MCF 10A (cell line): Measurements from ENCODE around the gene SLC25A3. TPM values are rescaled to one million over a fixed set of nuclear protein-coding genes. Genes with fewer than 3 reads are reported as not detected.

Source experiments
- BruUV-seq: library from RNA; stranded (reverse); fragments of 400-500 nt; replicated peaks from 2 replicates; lab custom pipeline; 2021; lab: Mats Ljungman, UMichigan
- CTCF ChIA-PET: fragments of 300-600 bp; sonication (Branson Sonifier 250); formaldehyde crosslinking; extraction: SDS; loops from one replicate; lab custom pipeline; 2021; ENCODE audit warnings: antibody characterized with exemption, inconsistent platforms; lab: Yijun Ruan, JAX
- POLR2A ChIA-PET: fragments of 300-600, 350-650 bp; sonication (Branson Sonifier 250); formaldehyde crosslinking; extraction: SDS; loops from one replicate; lab custom pipeline; 2020; ENCODE audit warnings: antibody characterized with exemption, inconsistent platforms; lab: Yijun Ruan, JAX
- DNase-seq: peaks from one replicate; pipeline ENCODE4 v3.0.0-alpha.2; 2018; ENCODE audit not compliant: unreplicated experiment
- H3K27ac Mint-ChIP-seq: one replicate; pipeline ENCODE4 v1.8.0; 2022; ENCODE audit warnings: mild to moderate bottlenecking, low read depth, mixed read lengths; ENCODE audit not compliant: unreplicated experiment
- H3K27me3 Mint-ChIP-seq: one replicate; pipeline ENCODE4 v1.8.0; 2022; ENCODE audit warnings: mixed read lengths; ENCODE audit not compliant: insufficient read depth, unreplicated experiment
- H3K36me3 Mint-ChIP-seq: one replicate; pipeline ENCODE4 v1.8.0; 2022; ENCODE audit warnings: mild to moderate bottlenecking, moderate library complexity, mixed read lengths; ENCODE audit not compliant: insufficient read depth, unreplicated experiment
- H3K4me1 Mint-ChIP-seq: one replicate; pipeline ENCODE4 v1.8.0; 2022; ENCODE audit warnings: mixed read lengths; ENCODE audit not compliant: insufficient read depth, unreplicated experiment
- H3K4me3 Mint-ChIP-seq: one replicate; pipeline ENCODE4 v1.8.0; 2022; ENCODE audit warnings: mild to moderate bottlenecking, moderate library complexity, mixed read lengths; ENCODE audit not compliant: unreplicated experiment
- H3K9me3 Mint-ChIP-seq: one replicate; pipeline ENCODE4 v1.8.0; 2022; ENCODE audit warnings: mixed read lengths; ENCODE audit not compliant: unreplicated experiment
- intact Hi-C: fragments of 100-400 bp; cut with micrococcal nuclease; formaldehyde crosslinking; loops from 2 replicates; pipeline ENCODE4 v1.14.1; 2022
- total RNA-seq: library from RNA; stranded (reverse); gene quantifications from 2 replicates; pipeline ENCODE4 v1.2.3, GENCODE V29; 2022
- TF ChIP-seq, protein P1 (sequence below): fragments of 200-600 bp; IDR thresholded peaks from one replicate; pipeline ENCODE4 v1.8.0; 2022; ENCODE audit warnings: antibody characterized with exemption, mild to moderate bottlenecking; ENCODE audit not compliant: unreplicated experiment

SLC25A3 gene
- total RNA-seq, 1 experiment from 2014 or later = 694 TPM

DNA sequence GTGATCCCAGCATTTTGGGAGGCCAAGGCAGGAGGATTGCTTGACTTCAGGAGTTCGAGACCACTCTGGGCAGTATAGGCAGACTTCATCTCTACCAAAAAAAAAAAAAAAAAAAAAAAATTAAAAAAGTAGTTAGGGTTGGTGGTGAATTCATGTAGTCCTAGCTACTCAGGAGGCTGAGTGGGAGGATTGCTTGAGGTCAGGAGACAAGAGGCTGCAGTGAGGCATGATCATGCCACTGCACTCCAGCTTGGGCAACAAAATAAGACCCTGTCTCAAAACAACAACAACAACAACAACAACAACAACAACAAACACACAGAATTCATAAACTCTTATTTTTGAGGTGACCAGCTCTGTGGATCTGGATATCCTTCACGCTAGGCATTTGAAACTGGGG lies 17.1 kb downstream of the SLC25A3 start:
- TF ChIP-seq, protein P1, sequence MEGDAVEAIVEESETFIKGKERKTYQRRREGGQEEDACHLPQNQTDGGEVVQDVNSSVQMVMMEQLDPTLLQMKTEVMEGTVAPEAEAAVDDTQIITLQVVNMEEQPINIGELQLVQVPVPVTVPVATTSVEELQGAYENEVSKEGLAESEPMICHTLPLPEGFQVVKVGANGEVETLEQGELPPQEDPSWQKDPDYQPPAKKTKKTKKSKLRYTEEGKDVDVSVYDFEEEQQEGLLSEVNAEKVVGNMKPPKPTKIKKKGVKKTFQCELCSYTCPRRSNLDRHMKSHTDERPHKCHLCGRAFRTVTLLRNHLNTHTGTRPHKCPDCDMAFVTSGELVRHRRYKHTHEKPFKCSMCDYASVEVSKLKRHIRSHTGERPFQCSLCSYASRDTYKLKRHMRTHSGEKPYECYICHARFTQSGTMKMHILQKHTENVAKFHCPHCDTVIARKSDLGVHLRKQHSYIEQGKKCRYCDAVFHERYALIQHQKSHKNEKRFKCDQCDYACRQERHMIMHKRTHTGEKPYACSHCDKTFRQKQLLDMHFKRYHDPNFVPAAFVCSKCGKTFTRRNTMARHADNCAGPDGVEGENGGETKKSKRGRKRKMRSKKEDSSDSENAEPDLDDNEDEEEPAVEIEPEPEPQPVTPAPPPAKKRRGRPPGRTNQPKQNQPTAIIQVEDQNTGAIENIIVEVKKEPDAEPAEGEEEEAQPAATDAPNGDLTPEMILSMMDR = no peak
- Mint-ChIP-seq H3K36me3 (no peaks in the 10 kb centered on the region), H3K4me1 (no peaks in the 10 kb centered on the region), H3K9me3 (no peaks in the 10 kb centered on the region), H3K4me3 (no peak overlapping the region), H3K27me3 (no peaks in the 10 kb centered on the region), H3K27ac (no peak overlapping the region)
- intact Hi-C loops = no loop called here
- POLR2A ChIA-PET = interaction anchor here (0.6 to 5.1 kb wide), 5 partner anchors 11 to 57 kb away, joined by 3 to 37 read pairs (median 3); partner anchors contain the start of gene SLC25A3
- BruUV-seq = no TSS peak
- CTCF ChIA-PET = interaction anchor here (1.3 to 1.5 kb wide), 2 partner anchors 16 to 26 kb away, joined by 4 read pairs; no protein-coding TSS in a partner anchor
- no peak for DNase-seq

GRCh38 chr12:98612696-98613334 lies 19.3 kb downstream of the SLC25A3 start:
- intact Hi-C loops = no loop called here
- Mint-ChIP-seq H3K27ac (no peak overlapping the region), H3K9me3 (no peaks in the 10 kb centered on the region), H3K4me3 (no peak overlapping the region), H3K36me3 (no peaks in the 10 kb centered on the region), H3K27me3 (no peaks in the 10 kb centered on the region), H3K4me1 (no peaks in the 10 kb centered on the region)
- ChIA-PET POLR2A (interaction anchor here (1.4 to 3.5 kb wide), 2 partner anchors 10 to 19 kb away, joined by 3 to 13 read pairs; partner anchors contain the start of gene SLC25A3), CTCF (no interaction called here)
- BruUV-seq = no TSS peak
- DNase-seq = no peak
- TF ChIP-seq, protein P1 = no peak

DNA sequence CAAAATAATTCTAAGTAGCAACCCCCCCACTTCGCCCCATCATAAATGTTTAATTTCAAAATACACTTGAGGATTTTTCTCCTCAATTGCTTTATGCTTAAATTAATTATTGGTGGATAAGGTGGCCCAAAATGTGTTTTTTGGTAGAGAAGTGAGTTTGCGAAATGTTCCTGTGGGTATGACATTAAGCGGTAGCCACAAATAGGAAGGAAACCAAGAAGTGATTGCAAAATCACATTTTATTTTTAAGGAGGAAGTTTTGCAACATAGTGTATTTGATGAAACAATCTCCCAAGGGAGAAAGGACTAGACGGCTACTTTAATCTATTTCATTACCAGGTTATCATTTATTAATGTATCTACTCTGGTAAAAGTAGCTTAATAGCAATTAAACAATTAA lies 25.5 kb downstream of the SLC25A3 start:
- Mint-ChIP-seq H3K27ac (no peak overlapping the region), H3K9me3 (no peaks in the 10 kb centered on the region), H3K4me1 (peaks cover 6% of the 10 kb centered on the region), H3K27me3 (no peaks in the 10 kb centered on the region), H3K4me3 (no peak overlapping the region), H3K36me3 (no peaks in the 10 kb centered on the region)
- ChIA-PET POLR2A (interaction anchor here (0.9 to 3.0 kb wide), 5 partner anchors 9 to 32 kb away, joined by 3 to 21 read pairs (median 3); partner anchors contain the start of genes IKBIP and SLC25A3), CTCF (interaction anchor here (0.5 to 1.6 kb wide), 3 partner anchors 25 to 1682 kb away, joined by 3 to 4 read pairs (median 3); no protein-coding TSS in a partner anchor)
- intact Hi-C loops = no loop called here
- peak; percentile 71 for DNase-seq
- TF ChIP-seq, protein P1 = no peak
- BruUV-seq = no TSS peak

DNA sequence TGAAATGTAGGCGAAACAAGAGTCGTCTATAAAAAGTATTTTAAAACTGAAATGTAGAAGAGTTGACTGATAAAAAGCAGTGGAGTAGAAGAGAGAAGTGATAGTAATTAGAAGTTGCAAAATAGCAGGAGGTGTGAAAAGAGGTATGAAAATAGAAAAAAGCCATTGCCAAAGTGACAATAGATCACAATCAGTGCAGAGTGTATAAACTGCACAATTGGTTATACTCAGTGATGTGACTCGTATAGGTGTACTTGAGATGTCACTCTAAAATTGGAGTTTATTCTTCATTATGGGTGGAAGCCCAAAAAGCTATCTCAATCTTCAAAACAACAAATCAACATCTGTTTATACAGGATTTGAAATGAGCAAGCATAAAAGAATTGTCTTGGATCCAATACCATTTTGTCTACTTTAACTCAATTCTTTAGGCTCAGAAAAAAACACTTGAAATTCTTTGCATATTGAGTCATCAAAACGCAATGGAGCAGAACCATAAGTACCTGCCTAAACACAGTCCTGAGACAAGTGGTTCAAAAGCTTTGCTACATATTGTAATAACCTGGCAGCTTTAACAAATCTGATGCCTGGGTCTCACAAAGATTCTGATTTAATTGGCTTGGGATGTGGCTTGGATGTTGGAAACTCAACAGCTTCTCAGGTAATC lies 42.3 kb downstream of the SLC25A3 start:
- intact Hi-C loops = no loop called here
- Mint-ChIP-seq H3K36me3 (peaks cover 24% of the 10 kb centered on the region), H3K4me1 (peaks cover 13% of the 10 kb centered on the region), H3K9me3 (no peaks in the 10 kb centered on the region), H3K4me3 (peak overlapping the region; percentile 12), H3K27ac (peak overlapping the region; percentile 54), H3K27me3 (no peaks in the 10 kb centered on the region)
- TF ChIP-seq, protein P1 = no peak
- CTCF ChIA-PET = interaction anchor here (0.5 to 1.6 kb wide), 6 partner anchors 16 to 69 kb away, joined by 3 to 10 read pairs (median 3); no protein-coding TSS in a partner anchor
- DNase-seq = peak; percentile 78
- POLR2A ChIA-PET = interaction anchor here (0.9 to 6.3 kb wide), 4 partner anchors 8 to 41 kb away, joined by 3 to 71 read pairs (median 14); partner anchors contain the start of genes IKBIP and SLC25A3
- BruUV-seq = no TSS peak
